ENCODE results near the gene NXPH4.

The NXPH4 gene

DNA sequence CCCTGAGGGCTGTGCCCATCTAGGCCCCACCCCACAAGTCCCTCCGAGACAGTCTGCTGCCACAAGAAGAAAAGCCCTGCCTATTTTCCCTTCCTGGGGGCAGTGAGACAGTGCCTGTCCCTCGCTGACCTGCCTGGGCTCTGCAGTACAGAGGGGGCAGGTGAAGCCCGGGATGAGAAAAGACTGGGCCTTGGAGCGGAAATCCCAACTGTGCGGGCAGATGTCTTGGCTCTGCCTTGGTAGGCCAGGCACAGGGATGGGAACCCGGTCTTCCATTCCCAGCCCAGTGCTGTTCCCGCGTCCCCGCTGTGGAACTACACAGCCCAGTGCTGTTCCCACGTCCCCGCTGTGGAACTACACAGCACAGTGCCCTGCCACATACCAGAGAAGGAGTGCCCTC is 12.8 kb upstream of the NXPH4 start:
- DNase-seq (ENCODE audit: low read depth in 2 of 2): no peak

DNA sequence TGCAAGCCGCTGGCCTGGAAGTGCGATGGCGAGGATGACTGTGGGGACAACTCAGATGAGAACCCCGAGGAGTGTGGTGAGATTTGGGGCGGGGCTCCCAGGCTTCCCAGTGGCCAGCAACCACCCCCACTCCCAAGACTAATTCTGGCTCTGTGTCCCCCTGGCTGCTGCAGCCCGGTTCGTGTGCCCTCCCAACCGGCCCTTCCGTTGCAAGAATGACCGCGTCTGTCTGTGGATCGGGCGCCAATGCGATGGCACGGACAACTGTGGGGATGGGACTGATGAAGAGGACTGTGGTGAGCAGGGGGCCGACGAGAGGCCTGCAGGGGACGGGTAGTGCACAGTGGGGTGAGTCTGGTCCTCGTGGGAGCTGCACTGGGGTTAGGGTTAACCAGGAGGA is 12.1 kb upstream of the NXPH4 start:
- no peak for DNase-seq (ENCODE audit: low read depth in 2 of 2)

DNA sequence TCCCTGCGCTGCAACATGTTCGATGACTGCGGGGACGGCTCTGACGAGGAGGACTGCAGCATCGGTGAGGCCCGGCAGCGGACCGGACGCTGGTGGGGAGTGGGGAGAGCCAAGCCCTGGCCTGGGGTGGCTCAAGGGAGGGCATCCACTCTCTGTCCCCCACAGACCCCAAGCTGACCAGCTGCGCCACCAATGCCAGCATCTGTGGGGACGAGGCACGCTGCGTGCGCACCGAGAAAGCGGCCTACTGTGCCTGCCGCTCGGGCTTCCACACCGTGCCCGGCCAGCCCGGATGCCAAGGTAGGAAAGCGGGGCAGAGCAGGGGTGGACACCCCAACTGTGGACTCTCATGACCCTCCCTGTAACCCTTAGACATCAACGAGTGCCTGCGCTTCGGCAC is 11.4 kb upstream of the NXPH4 start:
- DNase-seq (ENCODE audit: low read depth in 2 of 2): no peak

DNA sequence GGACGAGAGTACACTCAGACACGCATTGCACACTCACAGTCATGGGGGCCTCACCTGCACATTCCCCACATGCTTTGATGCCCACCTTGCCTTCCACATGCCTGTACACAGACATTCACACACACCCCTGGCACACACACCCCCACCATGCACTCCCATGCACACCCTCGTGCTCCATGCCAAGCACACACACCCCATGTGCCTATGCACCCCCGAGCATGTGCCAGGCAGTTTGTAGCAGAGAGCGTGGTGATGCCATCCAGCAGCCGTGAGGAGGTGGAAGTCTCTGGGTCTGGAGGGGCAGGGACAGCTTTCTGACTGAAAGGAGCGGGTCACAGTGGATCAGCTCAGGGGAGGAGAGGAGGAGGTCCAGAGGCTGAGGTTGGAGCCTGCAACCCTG is 10.7 kb upstream of the NXPH4 start:
- no peak for DNase-seq (ENCODE audit: low read depth in 2 of 2)

DNA sequence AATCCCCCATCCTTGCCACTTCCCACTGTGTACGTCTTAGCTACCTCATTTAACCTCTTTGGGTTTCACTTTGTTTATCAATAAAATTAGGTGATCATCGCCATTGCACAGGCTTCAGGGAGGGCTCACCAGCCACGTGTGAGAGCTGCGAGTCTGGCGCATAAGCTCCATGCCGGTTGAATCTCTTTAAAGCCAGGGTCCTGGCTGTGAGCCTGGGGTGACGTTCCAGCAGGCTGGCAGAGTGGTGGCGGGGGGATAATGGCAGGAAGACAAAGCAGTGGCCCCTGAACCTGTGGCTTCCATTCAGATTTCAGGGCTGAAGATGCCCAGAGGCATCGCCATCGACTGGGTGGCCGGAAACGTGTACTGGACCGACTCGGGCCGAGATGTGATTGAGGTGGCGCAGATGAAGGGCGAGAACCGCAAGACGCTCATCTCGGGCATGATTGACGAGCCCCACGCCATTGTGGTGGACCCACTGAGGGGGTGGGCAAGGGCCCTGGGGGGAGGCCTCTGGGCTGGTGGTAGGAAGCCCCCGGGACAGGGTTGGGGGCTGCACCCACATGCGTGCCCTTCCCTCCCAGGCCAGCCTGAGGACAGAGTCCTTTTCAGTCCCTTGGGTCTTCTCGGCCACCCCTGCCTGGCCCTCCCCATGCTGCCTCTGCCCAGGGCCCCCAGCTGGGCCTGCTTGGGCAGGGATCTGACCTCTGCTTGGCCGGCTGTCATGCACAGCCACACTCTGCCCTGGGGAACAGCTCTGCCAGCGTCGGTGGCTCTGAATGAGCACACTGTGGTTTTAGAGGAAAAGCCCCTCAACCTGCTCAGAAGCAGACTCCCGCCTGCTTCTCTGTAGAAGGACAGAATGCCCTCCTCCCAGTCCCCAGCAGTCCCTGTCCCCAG is 8.6 kb upstream of the NXPH4 start:
- no peak for DNase-seq (ENCODE audit: low read depth in 2 of 2)

DNA sequence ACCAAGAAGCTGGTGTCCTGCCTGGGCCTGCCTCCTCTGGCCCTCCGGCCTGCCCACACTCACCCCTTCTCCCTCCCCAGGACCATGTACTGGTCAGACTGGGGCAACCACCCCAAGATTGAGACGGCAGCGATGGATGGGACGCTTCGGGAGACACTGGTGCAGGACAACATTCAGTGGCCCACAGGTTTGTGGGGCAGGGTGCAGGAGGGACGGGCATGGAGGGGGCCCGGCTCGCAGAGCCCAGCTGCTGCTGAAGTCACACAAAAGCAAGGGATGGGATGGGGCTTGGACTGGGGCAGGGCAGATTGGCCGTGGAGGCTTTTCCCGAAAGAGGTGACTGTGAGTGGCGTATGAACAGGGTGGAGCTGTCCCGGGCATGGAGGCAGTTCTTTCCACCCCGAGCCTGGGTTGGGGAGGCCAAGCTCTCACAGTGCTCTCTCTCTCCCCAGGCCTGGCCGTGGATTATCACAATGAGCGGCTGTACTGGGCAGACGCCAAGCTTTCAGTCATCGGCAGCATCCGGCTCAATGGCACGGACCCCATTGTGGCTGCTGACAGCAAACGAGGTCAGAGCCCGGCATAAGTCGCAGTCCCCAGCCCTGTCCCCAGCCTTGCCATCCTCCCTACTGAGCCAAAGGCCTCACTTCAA is 7.8 kb upstream of the NXPH4 start:
- no peak for DNase-seq (ENCODE audit: low read depth in 2 of 2)

DNA sequence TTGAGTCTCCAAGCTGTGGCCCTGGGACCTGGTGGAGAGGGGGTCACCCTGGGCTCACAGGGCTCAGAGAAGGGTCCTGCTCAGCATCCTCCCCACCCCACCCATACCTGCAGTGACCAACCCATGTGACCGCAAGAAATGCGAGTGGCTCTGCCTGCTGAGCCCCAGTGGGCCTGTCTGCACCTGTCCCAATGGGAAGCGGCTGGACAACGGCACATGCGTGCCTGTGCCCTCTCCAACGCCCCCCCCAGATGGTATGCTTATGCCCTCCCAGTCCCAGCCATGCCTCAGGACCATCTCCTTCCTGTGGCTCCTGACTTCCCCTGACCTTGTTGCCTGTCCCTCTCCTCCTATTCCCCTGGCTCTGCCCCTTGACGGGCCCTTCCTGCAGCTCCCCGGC is 6.7 kb upstream of the NXPH4 start:
- DNase-seq (ENCODE audit: low read depth in 2 of 2): no peak

DNA sequence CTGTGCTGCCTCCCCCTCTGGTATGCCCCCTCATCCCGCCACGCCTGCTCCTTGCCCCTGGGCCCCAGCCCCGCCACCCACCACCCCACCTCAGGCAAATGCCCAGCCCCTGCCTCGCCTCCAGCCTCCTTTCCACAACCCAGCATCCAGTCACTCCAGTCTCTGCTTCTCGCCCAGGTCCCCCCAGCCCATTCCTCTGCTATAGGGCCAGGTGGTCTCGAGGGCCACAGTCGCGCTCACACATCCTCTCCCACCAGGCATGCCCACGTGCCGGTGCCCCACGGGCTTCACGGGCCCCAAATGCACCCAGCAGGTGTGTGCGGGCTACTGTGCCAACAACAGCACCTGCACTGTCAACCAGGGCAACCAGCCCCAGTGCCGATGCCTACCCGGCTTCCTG is 6.1 kb upstream of the NXPH4 start:
- no peak for DNase-seq (ENCODE audit: low read depth in 2 of 2)

DNA sequence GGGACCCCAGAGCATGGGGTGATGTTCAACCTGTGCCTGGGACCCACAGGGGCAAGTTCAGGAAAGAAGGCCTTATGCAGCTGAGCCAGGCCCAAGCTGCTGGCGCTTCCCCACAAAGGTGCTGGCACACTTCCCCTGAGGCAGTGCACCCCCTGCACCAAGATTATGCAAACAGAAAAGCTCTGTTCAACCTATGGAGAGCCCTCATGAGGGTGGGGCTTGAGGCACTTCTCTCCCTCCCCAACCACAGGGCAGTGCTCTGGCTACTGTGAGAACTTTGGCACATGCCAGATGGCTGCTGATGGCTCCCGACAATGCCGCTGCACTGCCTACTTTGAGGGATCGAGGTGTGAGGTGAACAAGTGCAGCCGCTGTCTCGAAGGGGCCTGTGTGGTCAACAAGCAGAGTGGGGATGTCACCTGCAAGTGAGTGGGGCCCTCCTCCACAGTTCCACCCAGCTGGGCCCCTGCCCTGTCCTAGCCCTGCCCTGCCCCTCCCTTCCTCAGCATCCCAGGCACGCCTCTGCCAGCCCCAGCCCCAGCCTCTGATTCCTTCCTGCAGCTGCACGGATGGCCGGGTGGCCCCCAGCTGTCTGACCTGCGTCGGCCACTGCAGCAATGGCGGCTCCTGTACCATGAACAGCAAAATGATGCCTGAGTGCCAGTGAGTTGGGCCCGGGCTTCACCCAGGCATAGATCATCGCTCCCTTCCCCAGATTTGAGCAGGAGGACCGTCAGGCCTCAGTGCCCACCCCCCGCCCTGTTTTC is 5.5 kb upstream of the NXPH4 start:
- DNase-seq (ENCODE audit: low read depth in 2 of 2): no peak

DNA sequence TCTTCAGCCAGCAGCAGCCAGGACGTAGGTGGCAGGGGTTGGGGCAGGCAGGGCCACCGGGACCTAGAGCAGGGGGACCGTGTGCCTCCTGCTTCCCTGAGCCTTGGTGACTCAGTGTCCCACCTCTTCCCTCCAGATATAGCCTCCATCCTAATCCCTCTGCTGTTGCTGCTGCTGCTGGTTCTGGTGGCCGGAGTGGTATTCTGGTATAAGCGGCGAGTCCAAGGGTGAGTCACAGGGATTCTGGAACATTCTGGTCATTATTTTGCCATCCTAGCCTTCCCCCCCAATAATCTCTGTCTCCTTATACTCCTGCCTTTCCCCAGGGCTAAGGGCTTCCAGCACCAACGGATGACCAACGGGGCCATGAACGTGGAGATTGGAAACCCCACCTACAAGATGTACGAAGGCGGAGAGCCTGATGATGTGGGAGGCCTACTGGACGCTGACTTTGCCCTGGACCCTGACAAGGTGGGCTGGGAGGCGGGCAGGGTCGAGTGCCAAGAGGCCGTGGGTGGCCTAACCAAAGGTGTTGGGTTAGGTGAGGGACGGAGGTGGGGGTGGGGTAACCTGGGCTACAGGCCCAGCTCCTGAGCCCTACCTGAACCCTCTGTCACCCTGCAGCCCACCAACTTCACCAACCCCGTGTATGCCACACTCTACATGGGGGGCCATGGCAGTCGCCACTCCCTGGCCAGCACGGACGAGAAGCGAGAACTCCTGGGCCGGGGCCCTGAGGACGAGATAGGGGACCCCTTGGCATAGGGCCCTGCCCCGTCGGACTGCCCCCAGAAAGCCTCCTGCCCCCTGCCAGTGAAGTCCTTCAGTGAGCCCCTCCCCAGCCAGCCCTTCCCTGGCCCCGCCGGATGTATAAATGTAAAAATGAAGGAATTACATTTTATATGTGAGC is 4.5 kb upstream of the NXPH4 start:
- DNase-seq (ENCODE audit: low read depth in 2 of 2): no peak

DNA sequence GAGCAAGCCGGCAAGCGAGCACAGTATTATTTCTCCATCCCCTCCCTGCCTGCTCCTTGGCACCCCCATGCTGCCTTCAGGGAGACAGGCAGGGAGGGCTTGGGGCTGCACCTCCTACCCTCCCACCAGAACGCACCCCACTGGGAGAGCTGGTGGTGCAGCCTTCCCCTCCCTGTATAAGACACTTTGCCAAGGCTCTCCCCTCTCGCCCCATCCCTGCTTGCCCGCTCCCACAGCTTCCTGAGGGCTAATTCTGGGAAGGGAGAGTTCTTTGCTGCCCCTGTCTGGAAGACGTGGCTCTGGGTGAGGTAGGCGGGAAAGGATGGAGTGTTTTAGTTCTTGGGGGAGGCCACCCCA is 3.9 kb upstream of the NXPH4 start:
- no peak for DNase-seq (ENCODE audit: low read depth in 2 of 2)

DNA sequence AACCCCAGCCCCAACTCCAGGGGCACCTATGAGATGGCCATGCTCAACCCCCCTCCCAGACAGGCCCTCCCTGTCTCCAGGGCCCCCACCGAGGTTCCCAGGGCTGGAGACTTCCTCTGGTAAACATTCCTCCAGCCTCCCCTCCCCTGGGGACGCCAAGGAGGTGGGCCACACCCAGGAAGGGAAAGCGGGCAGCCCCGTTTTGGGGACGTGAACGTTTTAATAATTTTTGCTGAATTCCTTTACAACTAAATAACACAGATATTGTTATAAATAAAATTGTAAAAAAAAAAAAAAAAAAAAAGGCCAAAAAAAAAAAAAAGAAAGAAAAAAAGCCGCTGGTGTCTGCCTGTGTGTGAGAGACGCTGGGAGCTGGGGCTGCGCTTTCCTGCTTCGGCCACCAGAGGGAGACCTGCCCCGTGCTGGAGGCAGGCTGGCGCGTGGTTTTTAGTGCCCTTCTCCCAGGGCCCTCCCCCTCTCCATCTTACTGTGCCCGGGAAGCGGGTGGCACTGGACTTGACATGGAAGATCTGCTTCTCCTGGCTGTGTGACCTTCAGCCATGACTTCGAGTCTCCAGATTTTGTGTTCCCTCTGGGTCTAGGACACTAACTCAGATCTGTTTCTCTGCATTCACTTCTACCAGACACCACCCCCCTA is 3.4 kb upstream of the NXPH4 start:
- peak; percentile 62 to 70 for DNase-seq (ENCODE audit: low read depth in 2 of 2)

DNA sequence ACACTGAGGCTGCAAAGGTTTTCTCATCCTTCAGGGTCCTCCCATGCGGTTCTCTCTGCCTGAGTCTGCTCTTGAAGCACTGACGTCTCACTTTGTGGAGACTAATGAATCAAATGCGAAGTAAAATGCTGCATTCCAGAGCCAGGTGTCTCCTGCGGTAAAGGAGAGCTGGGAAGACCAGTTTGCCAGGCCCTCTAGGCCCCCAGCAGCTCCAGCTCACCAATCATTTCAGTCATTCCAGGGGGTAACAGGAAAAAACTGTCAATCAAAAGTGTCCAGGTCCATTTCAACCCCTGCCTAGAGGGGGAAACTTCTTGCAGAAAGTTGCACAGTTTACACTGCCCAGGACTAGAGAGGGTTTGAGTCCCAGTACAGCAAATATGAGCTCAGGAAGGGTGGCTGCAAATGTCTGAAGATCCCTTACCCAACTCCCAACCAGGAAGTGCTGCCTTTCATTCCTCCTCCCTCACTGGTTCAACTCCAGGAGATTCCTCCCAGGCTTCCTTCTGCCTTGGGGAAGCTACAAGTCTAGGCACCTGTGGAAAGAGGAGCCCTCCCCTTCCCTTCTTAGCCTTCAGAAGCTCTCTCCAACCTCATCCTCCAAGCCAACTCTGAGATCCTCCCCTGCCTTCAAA is 2.7 kb upstream of the NXPH4 start:
- DNase-seq (ENCODE audit: low read depth in 2 of 2): no peak

DNA sequence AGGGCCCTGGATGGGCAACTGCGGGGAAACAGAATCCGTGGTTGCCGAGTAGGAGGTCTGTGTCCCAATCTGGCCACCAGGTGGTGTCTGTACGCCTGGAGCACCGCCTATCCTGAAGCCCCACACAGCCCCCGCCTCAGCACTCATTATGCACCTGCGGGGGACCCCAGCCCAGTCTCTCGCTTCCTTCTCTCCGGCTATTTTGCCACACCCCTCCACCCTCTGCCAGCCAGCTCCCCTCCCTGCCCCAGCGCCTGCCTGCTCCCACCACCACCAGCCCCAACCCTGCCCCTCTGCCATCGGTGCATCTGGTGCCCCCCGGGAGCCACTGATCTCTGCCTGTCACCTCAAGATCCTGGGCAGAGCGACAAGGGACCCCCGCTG is 2.2 kb upstream of the NXPH4 start:
- peak; percentile 34 to 50 for DNase-seq (ENCODE audit: low read depth in 2 of 2)

DNA sequence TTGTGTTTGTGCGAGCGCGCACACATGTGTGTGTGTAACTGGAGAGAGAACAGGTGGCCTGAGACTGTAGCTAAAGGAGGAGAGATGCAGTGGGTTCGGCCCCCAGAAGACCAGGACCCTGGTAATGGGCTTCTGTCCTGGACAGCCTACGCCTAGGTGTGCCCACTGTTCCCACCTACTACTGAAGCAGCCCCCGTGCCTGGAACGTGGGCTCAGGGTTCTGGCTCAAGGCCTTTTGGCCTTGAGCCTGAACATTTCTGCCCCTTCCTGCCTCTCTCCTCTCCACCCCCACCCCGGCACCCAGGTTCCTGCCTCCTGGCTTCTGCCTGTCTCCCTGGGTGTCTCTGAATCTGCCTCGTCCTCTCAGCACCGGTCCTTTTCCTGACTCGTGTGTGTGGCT is 1.5 kb upstream of the NXPH4 start:
- no peak for DNase-seq (ENCODE audit: low read depth in 2 of 2)

DNA sequence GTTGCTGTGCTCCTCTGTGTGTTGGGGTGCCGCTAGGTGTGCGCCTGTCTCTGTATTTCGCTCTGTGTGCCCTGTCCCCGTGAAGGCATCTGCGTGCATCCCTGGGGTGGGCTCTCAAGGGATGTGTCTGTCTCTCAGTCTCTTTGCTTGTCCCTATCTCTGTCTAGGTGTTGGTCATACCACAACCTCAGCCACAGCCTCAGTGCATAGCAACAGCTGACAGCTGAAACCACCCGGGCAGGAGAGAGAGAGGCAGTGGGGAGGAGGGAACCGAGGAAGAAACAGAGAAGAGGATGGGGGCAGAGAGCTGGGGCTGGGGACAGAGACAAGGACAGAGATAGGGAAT is 953 bp upstream of the NXPH4 start:
- no peak for DNase-seq (ENCODE audit: low read depth in 2 of 2)

DNA sequence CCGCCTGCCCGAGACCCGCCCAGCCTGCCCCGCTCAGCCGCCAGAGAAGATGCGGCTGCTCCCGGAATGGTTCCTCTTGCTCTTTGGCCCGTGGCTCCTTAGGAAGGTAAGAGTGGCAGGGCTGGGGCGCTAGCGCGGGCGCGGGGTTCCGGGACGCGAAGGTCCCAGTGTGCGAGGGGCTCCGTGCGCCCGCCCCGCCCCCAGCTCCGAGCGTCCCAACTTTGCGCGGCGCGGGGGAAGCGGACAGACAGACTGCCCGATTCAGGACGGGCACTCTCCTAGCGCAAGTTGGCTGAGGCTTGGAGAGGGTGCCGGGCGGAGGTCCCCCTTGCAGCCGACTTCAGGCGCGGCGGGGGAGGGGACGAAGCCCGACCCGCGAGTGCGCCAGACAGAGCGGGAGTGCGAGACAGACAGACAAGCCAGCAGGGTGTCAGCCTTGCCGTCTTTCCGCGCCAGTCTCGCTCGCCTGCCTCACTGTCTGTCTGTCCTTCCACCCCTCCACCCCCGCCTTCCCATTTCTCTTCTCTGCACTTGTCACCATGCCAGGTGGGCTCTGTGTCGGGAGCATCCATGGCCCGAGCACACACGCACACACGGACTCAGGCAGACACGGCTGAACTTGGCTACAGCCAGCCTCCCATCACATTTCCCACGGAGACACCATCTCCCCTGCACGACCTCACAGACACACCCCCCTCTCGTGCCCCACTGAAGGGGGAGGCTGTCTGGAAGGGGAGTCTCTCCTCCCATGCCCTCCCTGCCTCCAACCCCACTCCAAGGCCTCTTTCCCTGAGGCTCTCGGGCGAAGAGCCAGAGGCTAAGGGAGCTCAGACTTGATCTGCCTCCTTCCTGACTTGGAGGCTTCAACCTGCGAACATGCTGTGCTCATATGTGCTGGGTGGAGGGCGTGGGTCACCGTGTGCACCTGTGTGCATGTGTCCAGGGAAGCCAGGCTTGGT is 606 bp downstream of the NXPH4 start:
- no peak for DNase-seq (ENCODE audit: low read depth in 2 of 2)

DNA sequence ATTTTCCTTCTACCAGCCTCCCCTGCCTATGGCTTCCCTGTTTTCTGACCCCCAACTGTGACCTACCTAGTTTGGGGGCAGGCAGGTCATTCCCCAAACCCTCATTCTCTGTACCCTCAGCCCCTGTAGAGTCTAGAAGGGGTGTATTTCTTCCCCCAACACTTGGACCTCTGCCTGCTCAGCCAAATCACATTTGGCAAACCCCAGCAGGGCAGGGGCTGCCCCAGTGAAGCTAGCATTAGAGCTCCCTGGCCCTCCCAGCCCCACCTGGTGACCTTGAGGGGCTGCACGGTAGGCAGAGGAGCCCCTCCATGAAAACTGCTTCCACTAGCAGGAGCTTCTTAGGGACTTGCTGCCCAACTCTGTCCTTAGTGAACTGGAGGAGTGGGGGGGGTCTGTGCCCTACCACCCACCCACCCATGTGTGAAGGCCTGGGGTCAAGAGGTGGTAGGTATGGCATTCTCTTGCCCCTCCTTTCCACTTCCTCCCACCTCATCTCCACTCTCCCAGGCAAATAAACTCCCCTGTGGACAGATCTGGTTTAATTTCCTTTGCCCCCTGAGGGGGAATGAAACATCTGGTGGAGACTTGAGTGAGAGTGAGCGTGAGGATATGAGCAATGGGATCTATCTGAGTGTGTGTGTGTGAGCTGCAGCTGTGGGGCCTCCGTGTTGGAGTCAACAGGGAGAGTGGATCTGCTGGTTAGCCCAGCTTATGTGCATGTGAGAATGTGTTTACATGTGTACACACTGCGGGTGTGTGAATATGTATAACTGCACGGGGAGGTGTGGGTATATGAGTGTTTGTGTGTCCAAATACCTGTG is 1.6 kb downstream of the NXPH4 start:
- no peak for DNase-seq (ENCODE audit: low read depth in 2 of 2)

Measured in stimulated activated CD4-positive, alpha-beta T cell treated with anti-CD3 and anti-CD28 coated beads, Interleukin-1b, Interleukin-23, amount 100 ng/mL, for 1 hour (primary cell).